Keratinocyte (primary cell): ENCODE results near the gene JAKMIP1.

Experiments
- EZH2 ChIP-seq: IDR thresholded peaks from one replicate; pipeline ENCODE4 v1.6.1; 2012; ENCODE audit warnings: inconsistent platforms, mild to moderate bottlenecking, low read length, moderate library complexity
- TF ChIP-seq, protein P1 (sequence below), 3 experiments: IDR thresholded peaks in 1 of 3; conservative IDR thresholded peaks in 1 of 3; optimal IDR thresholded peaks in 1 of 3; 2 replicates in 2 of 3; 3 replicates in 1 of 3; pipeline versions ENCODE3 to v1.5.1; 2011; ENCODE audit warnings: low read length in 3 of 3, mild to moderate bottlenecking in 3 of 3, moderate library complexity in 2 of 3, control low read depth in 1 of 3, inconsistent platforms in 1 of 3; ENCODE audit not compliant: insufficient read depth in 2 of 3; ENCODE audit errors: extremely low read depth in 1 of 3

DNA sequence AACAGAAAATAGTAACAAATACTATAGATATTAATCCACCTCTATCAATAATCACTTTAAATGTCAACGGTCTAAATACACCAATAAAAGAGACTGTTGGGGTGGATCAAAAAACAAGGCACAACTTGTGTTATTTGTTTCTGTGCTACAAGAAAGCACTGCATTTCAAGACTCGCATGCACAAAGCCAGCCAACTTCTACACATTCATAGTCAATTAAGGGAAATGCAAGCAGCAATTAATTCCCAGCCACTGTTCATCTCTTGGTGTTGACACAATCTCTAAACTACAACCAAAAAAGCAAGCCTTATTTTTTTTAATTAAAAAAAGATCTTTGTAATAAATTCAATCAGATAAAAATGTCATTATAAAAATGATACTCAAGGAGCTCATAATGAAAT lies 67.6 kb downstream of the JAKMIP1 start:
- TF ChIP-seq, protein P1, sequence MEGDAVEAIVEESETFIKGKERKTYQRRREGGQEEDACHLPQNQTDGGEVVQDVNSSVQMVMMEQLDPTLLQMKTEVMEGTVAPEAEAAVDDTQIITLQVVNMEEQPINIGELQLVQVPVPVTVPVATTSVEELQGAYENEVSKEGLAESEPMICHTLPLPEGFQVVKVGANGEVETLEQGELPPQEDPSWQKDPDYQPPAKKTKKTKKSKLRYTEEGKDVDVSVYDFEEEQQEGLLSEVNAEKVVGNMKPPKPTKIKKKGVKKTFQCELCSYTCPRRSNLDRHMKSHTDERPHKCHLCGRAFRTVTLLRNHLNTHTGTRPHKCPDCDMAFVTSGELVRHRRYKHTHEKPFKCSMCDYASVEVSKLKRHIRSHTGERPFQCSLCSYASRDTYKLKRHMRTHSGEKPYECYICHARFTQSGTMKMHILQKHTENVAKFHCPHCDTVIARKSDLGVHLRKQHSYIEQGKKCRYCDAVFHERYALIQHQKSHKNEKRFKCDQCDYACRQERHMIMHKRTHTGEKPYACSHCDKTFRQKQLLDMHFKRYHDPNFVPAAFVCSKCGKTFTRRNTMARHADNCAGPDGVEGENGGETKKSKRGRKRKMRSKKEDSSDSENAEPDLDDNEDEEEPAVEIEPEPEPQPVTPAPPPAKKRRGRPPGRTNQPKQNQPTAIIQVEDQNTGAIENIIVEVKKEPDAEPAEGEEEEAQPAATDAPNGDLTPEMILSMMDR (optimal IDR thresholded peaks at IDR 0.05 in 1 of 3, IDR thresholded peaks at IDR 0.05 in 1 of 3, conservative IDR thresholded peaks at IDR 0.05 in 1 of 3; ENCODE audit: extremely low read depth in 1 of 3, insufficient read depth in 2 of 3, low read length in 3 of 3), result no peak
- no peak for TF ChIP-seq EZH2
